ENCODE data around the gene NPTN. TPM values are rescaled to one million over a fixed set of nuclear protein-coding genes. Genes with fewer than 3 reads are reported as not detected.

NPTN gene
- total and polyA plus RNA-seq, 2 of the 13 experiments (the other 11 are each of a cell fraction or from before 2014, with no cell fraction given): 78.0 to 110 TPM

DNA sequence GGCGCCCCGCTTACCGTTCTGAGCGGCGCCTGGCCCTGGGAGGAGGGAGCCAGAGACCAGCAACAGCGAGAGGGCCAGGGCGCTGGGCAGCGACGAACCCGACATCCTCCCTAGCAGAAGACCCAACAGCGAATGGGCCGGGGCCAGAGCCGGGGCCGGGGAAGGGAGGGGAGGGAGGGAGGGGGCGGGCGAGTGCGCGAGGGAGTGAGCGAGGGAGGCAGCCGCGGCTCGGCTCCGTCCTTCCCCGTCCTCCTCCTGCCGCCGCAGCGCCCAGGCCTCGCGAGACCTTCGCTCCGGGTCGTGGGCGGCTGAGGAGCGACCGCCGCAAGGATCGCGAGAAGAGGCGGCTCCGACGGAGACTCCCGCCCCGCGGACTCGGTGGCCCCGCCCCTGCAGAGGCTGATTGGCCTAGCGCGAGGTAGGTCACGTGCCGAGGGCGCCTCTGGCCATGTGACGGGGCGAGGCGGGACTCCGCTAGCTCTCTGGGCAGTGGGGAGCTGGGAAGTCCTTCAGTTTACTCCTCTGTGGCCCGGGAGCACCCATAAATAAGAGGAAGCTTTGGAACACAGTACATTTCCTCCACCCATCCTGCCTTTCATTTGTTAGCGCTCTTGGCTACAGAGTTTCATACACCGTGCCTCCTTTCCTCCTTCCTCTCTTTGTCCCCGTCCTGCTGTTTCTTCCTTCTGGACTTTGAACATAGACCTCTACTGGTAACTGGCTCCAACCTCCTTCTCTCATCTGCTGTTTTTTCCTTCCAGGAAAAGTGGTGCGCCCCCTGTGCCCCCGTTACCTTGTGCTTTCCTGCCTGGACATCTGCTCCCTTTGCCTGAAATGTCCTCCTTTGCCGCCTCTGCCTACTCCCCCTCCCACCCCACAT lies at the start of gene NPTN (continued):
- TF ChIP-seq, protein P1, sequence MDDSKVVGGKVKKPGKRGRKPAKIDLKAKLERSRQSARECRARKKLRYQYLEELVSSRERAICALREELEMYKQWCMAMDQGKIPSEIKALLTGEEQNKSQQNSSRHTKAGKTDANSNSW (CRISPR knock-in tag; IDR thresholded peaks at IDR 0.05; ENCODE audit: borderline replicate concordance): no peak
- no peak; the same call in 1 of the 2 replicates for TF ChIP-seq ZNF558 (CRISPR knock-in tag; IDR thresholded peaks at IDR 0.05; ENCODE audit: borderline replicate concordance)
- peak; percentile 38; the same call in 1 of the 2 replicates for TF ChIP-seq ZNF891 (CRISPR knock-in tag; IDR thresholded peaks at IDR 0.05)
- TF ChIP-seq ZNF329 (CRISPR knock-in tag; IDR thresholded peaks at IDR 0.05; ENCODE audit: low read depth): no peak
- TF ChIP-seq HMG20B (CRISPR knock-in tag; conservative IDR thresholded peaks at IDR 0.05): no peak
- TF ChIP-seq SRSF4 (IDR thresholded peaks at IDR 0.05; ENCODE audit: low read depth, low read length, poor library complexity, severe bottlenecking): no peak
- 0 out of 2 replicates have a peak, but pooled peaks have one; percentile 41 for TF ChIP-seq SMAD3 (CRISPR knock-in tag; IDR thresholded peaks at IDR 0.05)
- no peak for TF ChIP-seq ZNF768 (CRISPR knock-in tag; IDR thresholded peaks at IDR 0.05)
- TF ChIP-seq, protein P2, sequence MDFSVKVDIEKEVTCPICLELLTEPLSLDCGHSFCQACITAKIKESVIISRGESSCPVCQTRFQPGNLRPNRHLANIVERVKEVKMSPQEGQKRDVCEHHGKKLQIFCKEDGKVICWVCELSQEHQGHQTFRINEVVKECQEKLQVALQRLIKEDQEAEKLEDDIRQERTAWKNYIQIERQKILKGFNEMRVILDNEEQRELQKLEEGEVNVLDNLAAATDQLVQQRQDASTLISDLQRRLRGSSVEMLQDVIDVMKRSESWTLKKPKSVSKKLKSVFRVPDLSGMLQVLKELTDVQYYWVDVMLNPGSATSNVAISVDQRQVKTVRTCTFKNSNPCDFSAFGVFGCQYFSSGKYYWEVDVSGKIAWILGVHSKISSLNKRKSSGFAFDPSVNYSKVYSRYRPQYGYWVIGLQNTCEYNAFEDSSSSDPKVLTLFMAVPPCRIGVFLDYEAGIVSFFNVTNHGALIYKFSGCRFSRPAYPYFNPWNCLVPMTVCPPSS (IDR thresholded peaks at IDR 0.05): no peak
- TF ChIP-seq ARID2 (CRISPR knock-in tag; IDR thresholded peaks at IDR 0.05; ENCODE audit: borderline replicate concordance): no peak
- no peak for TF ChIP-seq TRIM24 (CRISPR knock-in tag; IDR thresholded peaks at IDR 0.05)
- TF ChIP-seq, protein P3, sequence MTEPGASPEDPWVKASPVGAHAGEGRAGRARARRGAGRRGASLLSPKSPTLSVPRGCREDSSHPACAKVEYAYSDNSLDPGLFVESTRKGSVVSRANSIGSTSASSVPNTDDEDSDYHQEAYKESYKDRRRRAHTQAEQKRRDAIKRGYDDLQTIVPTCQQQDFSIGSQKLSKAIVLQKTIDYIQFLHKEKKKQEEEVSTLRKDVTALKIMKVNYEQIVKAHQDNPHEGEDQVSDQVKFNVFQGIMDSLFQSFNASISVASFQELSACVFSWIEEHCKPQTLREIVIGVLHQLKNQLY (CRISPR knock-in tag; IDR thresholded peaks at IDR 0.05): no peak
- peak; percentile 59; the same call in 1 of the 2 replicates for TF ChIP-seq ZFP90 (CRISPR knock-in tag; IDR thresholded peaks at IDR 0.05; ENCODE audit: borderline replicate concordance)
- TF ChIP-seq CREB1 (IDR thresholded peaks at IDR 0.05): peak; percentile 60
- no peak for TF ChIP-seq CREB1 (CRISPR knock-in tag; IDR thresholded peaks at IDR 0.05)
- peak; percentile 38; the same call in 1 of the 2 replicates for TF ChIP-seq GATA4 (IDR thresholded peaks at IDR 0.05; ENCODE audit: borderline replicate concordance, low read depth)
- TF ChIP-seq HNF4A (CRISPR knock-in tag; IDR thresholded peaks at IDR 0.05): peak; percentile 70
- TF ChIP-seq POLR2AphosphoS2 (IDR thresholded peaks at IDR 0.05; ENCODE audit: low read depth, low read length): no peak
- TF ChIP-seq DPF2 (CRISPR knock-in tag; IDR thresholded peaks at IDR 0.05; ENCODE audit: borderline replicate concordance, low read depth): no peak
- no peak for TF ChIP-seq HOXA7 (CRISPR knock-in tag; IDR thresholded peaks at IDR 0.05)
- no peak for TF ChIP-seq ZNF660 (CRISPR knock-in tag; IDR thresholded peaks at IDR 0.05; ENCODE audit: borderline replicate concordance, low read depth)
- TF ChIP-seq, protein P4, sequence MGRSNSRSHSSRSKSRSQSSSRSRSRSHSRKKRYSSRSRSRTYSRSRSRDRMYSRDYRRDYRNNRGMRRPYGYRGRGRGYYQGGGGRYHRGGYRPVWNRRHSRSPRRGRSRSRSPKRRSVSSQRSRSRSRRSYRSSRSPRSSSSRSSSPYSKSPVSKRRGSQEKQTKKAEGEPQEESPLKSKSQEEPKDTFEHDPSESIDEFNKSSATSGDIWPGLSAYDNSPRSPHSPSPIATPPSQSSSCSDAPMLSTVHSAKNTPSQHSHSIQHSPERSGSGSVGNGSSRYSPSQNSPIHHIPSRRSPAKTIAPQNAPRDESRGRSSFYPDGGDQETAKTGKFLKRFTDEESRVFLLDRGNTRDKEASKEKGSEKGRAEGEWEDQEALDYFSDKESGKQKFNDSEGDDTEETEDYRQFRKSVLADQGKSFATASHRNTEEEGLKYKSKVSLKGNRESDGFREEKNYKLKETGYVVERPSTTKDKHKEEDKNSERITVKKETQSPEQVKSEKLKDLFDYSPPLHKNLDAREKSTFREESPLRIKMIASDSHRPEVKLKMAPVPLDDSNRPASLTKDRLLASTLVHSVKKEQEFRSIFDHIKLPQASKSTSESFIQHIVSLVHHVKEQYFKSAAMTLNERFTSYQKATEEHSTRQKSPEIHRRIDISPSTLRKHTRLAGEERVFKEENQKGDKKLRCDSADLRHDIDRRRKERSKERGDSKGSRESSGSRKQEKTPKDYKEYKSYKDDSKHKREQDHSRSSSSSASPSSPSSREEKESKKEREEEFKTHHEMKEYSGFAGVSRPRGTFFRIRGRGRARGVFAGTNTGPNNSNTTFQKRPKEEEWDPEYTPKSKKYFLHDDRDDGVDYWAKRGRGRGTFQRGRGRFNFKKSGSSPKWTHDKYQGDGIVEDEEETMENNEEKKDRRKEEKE (IDR thresholded peaks at IDR 0.05): no peak
- TF ChIP-seq MED13 (CRISPR knock-in tag; IDR thresholded peaks at IDR 0.05): no peak
- TF ChIP-seq PITX1 (CRISPR knock-in tag; IDR thresholded peaks at IDR 0.05): peak; percentile 48
- TF ChIP-seq ZFP62 (CRISPR knock-in tag; IDR thresholded peaks at IDR 0.05): no peak

All from HepG2 (cell line).